ENCODE results near the gene RAMP1.

- no peak for TF ChIP-seq POLR2A (IDR thresholded peaks at IDR 0.05; ENCODE audit: extremely low read depth, insufficient read length)
- peak; percentile 34 for TF ChIP-seq CTCF (IDR thresholded peaks at IDR 0.05; ENCODE audit: low read depth, low read length)
- no peak for TF ChIP-seq MYC (IDR thresholded peaks at IDR 0.05; ENCODE audit: low read depth, low read length)
- TF ChIP-seq MAX (IDR thresholded peaks at IDR 0.05; ENCODE audit: low read depth, low read length): no peak
These were observed 6.2 kb downstream of the RAMP1 start for GRCh38 chr2:237865623-237866041.

Measured in NB4 (cell line).